Ovary (tissue), 3 donors: Measurements from ENCODE around the gene ZMYM2.

Source experiments
- POLR2A ChIP-seq: fragments of 450-650 bp; IDR thresholded peaks from one replicate; pipeline ENCODE4 v1.6.1; 2017; ENCODE audit warnings: antibody characterized with exemption, mild to moderate bottlenecking, moderate library complexity
- TF ChIP-seq, protein P1 (sequence below), 3 donors: fragments of 450-650 bp in 2 of 3; fragments of 200-600 bp in 1 of 3; IDR thresholded peaks; one replicate each; pipeline versions ENCODE4 v1.5.1 to v1.8.0; 2016 to 2022; ENCODE audit warnings: antibody characterized with exemption in 3 of 3, mild to moderate bottlenecking in 1 of 3
- donor health status: DM: no; HTN: no; CAD: no.

DNA sequence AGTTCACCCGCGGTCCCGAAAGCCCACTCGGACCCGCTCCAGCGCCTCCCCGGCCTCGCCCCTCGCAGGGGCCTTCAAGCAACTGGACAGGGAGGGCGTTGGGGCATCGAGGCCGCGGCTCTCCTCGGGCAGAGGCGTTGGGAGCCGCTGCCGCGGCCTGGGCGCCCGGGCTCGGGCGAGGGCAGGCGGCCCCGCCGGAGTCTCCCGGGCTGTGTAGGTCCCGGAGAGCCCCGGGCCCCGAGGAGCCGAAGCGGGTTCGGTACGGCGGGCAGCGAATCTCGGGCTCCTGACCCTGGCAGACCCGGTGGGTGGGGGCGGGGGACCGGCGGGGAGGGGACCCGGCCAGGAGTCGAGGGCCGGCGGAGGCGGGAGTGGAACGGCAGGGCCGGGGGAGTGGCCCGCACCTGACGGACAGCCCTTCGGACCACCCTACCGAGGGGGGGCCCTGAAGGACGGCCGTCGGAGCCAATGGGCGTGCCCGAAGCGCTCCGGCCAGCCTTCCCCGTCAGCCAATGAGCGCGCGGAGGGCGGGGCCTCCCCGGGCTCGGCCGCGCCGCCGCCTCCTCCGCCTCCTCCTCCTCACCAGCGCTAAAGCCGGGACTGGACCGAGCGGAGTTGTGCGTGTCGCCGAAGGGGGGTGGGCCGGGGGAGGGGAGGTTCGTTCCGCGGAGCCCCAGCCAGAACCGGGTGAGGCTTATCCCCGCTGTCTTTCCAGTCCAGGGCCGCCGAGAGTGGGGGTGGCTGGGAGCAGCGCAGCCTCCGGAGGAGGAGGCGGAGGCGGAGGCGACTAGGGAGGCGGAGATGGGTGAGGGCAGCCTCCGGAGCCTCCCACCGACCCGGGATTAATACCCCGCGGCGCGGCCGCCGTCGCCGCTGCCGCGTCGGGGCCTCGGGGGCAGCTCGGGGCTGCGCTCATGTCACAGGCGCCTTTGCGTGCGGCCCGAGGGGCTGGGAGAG, at the start of gene ZMYM2:
- TF ChIP-seq, protein P1, sequence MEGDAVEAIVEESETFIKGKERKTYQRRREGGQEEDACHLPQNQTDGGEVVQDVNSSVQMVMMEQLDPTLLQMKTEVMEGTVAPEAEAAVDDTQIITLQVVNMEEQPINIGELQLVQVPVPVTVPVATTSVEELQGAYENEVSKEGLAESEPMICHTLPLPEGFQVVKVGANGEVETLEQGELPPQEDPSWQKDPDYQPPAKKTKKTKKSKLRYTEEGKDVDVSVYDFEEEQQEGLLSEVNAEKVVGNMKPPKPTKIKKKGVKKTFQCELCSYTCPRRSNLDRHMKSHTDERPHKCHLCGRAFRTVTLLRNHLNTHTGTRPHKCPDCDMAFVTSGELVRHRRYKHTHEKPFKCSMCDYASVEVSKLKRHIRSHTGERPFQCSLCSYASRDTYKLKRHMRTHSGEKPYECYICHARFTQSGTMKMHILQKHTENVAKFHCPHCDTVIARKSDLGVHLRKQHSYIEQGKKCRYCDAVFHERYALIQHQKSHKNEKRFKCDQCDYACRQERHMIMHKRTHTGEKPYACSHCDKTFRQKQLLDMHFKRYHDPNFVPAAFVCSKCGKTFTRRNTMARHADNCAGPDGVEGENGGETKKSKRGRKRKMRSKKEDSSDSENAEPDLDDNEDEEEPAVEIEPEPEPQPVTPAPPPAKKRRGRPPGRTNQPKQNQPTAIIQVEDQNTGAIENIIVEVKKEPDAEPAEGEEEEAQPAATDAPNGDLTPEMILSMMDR (IDR thresholded peaks at IDR 0.05): no peak
- TF ChIP-seq POLR2A: peak; percentile 67
